AG09319 (cell line): ENCODE data around the gene CALM1.

Experiments used
- DNase-seq: peaks from one replicate; pipeline ENCODE4 v3.0.0-alpha.2; 2010; ENCODE audit warnings: low read depth; ENCODE audit errors: extremely low read depth
- CTCF ChIP-seq: IDR thresholded peaks from 2 replicates; pipeline ENCODE4 v1.5.1; 2011; ENCODE audit warnings: low read depth, mild to moderate bottlenecking, inconsistent platforms, low read length, moderate library complexity

Gene CALM1

GRCh38 chr14:90455100-90455571 is 58.3 kb downstream of the CALM1 start:
- no peak for DNase-seq
- no peak for TF ChIP-seq CTCF

GRCh38 chr14:90456551-90456950 is 59.7 kb downstream of the CALM1 start:
- no peak for DNase-seq
- TF ChIP-seq CTCF: no peak

- DNase-seq: no peak
- no peak for TF ChIP-seq CTCF
Measured at GRCh38 chr14:90457186-90457585, 60.4 kb downstream of the CALM1 start.
